Omental fat pad (tissue), 4 donors: ENCODE results near the gene SNAP91. TPM values are rescaled to one million over a fixed set of nuclear protein-coding genes. Genes with fewer than 3 reads are reported as not detected.

Experiments
- ATAC-seq: fragments of 150-250 bp; one replicate; pipeline ENCODE4 v1.9.1; 2016; ENCODE audit warnings: mild to moderate bottlenecking, moderate library complexity; ENCODE audit not compliant: low FRiP score
- DNase-seq: peaks from one replicate; pipeline ENCODE4 v3.0.0-alpha.2; 2019; ENCODE audit warnings: low spot score
- CTCF ChIP-seq, 3 donors: fragments of 450-650 bp; IDR thresholded peaks; one replicate each; pipeline ENCODE4 v1.5.1; 2016 to 2017; ENCODE audit warnings: antibody characterized with exemption in 3 of 3, mild to moderate bottlenecking in 3 of 3, moderate library complexity in 2 of 3
- total RNA-seq, 4 donors: library from RNA; depleted of rRNA; stranded (reverse); fragments of >200 nt; gene quantifications; one replicate each; pipeline ENCODE4 v1.1.0, GENCODE V29; 2016

Gene SNAP91
- total RNA-seq, 4 donors from 2014 or later = 0.13 to 1.6 (median 0.28) TPM; not detected in 1

GRCh38 chr6:83603551-83603950 is 105.3 kb downstream of the SNAP91 start:
- no peak for TF ChIP-seq CTCF (IDR thresholded peaks at IDR 0.05)
- no peak for DNase-seq
- ATAC-seq = no peak

DNA sequence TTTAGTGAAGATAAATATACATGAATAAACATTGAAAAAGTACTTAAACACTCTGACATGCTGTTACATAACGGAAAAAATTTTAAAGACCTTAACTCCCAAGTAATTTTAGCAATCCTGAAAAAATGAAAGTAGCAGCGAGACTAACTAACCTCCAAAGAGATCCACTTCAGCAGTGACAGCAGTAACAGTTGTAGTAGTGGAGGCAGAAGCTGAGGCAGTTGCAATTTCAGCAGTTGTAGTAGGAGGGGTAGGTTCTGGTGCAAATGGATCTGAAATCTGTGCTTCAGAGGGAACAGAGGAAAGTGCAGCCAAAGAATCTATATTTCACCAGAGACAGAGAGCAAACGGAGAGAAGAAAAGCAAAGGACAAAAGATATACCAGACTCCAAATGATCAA is 107.8 kb downstream of the SNAP91 start:
- TF ChIP-seq CTCF (IDR thresholded peaks at IDR 0.05) = no peak
- DNase-seq (no peak), ATAC-seq (no peak)

GRCh38 chr6:83600459-83600858 is 108.4 kb downstream of the SNAP91 start:
- no peak for TF ChIP-seq CTCF (IDR thresholded peaks at IDR 0.05)
- no peak for ATAC-seq
- DNase-seq = no peak

- no peak for TF ChIP-seq CTCF (IDR thresholded peaks at IDR 0.05)
- ATAC-seq (no peak), DNase-seq (no peak)
Measured at GRCh38 chr6:83597511-83597910, 111.4 kb downstream of the SNAP91 start.

DNA sequence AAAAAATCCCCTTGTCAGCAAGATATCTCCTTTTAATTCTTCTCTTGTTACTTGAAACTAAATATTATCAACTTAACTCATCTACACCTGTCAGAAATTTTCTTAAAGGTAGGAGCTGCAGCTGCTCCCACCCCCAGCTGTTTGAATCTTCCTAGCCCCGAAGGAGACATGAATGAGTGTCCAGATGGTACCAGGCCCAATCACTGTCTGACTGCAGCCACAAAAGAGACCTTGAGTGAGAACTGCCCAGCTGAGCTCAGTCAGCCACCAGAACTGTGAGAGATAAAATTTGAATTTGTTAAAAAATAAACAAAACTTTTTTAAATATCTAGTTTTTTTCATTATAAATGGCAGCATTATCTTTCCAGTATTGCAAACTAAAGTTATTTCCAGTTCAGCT is 111.8 kb downstream of the SNAP91 start:
- TF ChIP-seq CTCF (IDR thresholded peaks at IDR 0.05) = no peak
- DNase-seq (no peak), ATAC-seq (no peak)

- TF ChIP-seq CTCF (IDR thresholded peaks at IDR 0.05) = no peak
- no peak for DNase-seq
- no peak for ATAC-seq
Measured at GRCh38 chr6:83594941-83595340, 114.0 kb downstream of the SNAP91 start.

- no peak for TF ChIP-seq CTCF (IDR thresholded peaks at IDR 0.05)
- DNase-seq (no peak), ATAC-seq (no peak)
Measured at GRCh38 chr6:83593395-83593785, 115.5 kb downstream of the SNAP91 start.
